Transverse colon (tissue), 4 donors: ENCODE measurements around the gene PRKAG1.

ENCODE experiments used
- CTCF ChIP-seq, 5 experiments: fragments of 200-600 bp in 3 of 5; fragments of 450-650 bp in 2 of 5; sonication (generic) in 3 of 5; IDR thresholded peaks; 1 replicate in 2 of 5; 2 replicates in 3 of 5; pipeline ENCODE4 v1.5.1; 2016 to 2017; ENCODE audit warnings: antibody characterized with exemption in 5 of 5, inconsistent platforms in 3 of 5, mild to moderate bottlenecking in 2 of 5, moderate library complexity in 1 of 5
- POLR2A ChIP-seq: fragments of 450-650 bp; IDR thresholded peaks from one replicate; pipeline ENCODE4 v1.6.1; 2016; ENCODE audit warnings: antibody characterized with exemption, mild to moderate bottlenecking, moderate library complexity
- POLR2AphosphoS5 ChIP-seq, 3 donors: sonication (generic); formaldehyde crosslinking; IDR thresholded peaks; one replicate each; pipeline ENCODE4 v1.6.1; 2016; ENCODE audit warnings: antibody characterized with exemption in 3 of 3

GRCh38 chr12:49061157-49061650, 42.6 kb upstream of the PRKAG1 start:
- TF ChIP-seq POLR2AphosphoS5 (IDR thresholded peaks at IDR 0.05) = no peak
- no peak for TF ChIP-seq CTCF (IDR thresholded peaks at IDR 0.05)
- no peak for TF ChIP-seq POLR2A
